Measurements from ENCODE around the gene ATP9B.

DNA sequence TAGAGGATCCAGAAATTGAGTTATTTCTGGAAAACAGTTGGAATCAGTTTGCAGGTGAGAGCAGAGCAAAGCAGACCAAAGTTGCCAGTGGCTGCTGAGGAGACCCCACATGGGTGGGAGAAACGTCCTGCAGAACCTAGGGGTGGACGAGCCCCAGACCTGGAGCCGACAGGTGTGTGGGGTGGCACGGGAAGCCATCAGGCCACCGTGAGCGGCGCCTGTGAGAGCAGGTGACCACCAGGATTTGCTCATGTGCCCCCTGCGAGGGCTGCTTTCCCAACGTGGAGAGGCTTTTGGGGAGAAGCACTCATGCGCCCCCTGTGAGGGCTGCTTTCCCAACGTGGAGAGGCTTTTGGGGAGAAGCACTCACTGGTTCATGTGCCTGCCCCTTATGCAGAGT, 209.7 kb downstream of the ATP9B start:
- TF ChIP-seq, protein P1, sequence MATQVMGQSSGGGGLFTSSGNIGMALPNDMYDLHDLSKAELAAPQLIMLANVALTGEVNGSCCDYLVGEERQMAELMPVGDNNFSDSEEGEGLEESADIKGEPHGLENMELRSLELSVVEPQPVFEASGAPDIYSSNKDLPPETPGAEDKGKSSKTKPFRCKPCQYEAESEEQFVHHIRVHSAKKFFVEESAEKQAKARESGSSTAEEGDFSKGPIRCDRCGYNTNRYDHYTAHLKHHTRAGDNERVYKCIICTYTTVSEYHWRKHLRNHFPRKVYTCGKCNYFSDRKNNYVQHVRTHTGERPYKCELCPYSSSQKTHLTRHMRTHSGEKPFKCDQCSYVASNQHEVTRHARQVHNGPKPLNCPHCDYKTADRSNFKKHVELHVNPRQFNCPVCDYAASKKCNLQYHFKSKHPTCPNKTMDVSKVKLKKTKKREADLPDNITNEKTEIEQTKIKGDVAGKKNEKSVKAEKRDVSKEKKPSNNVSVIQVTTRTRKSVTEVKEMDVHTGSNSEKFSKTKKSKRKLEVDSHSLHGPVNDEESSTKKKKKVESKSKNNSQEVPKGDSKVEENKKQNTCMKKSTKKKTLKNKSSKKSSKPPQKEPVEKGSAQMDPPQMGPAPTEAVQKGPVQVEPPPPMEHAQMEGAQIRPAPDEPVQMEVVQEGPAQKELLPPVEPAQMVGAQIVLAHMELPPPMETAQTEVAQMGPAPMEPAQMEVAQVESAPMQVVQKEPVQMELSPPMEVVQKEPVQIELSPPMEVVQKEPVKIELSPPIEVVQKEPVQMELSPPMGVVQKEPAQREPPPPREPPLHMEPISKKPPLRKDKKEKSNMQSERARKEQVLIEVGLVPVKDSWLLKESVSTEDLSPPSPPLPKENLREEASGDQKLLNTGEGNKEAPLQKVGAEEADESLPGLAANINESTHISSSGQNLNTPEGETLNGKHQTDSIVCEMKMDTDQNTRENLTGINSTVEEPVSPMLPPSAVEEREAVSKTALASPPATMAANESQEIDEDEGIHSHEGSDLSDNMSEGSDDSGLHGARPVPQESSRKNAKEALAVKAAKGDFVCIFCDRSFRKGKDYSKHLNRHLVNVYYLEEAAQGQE (IDR thresholded peaks at IDR 0.05; ENCODE audit: insufficient read depth in 1 of 2, low read depth in 2 of 2, low read length in 2 of 2), result no peak
- TF ChIP-seq SIN3A (IDR thresholded peaks at IDR 0.05; ENCODE audit: borderline replicate concordance, insufficient read depth, low read length) (no peak), TAF1 (IDR thresholded peaks at IDR 0.05; ENCODE audit: borderline replicate concordance, insufficient read depth, low read length) (no peak)
